Measurements from ENCODE around the gene BRF1.

DNA sequence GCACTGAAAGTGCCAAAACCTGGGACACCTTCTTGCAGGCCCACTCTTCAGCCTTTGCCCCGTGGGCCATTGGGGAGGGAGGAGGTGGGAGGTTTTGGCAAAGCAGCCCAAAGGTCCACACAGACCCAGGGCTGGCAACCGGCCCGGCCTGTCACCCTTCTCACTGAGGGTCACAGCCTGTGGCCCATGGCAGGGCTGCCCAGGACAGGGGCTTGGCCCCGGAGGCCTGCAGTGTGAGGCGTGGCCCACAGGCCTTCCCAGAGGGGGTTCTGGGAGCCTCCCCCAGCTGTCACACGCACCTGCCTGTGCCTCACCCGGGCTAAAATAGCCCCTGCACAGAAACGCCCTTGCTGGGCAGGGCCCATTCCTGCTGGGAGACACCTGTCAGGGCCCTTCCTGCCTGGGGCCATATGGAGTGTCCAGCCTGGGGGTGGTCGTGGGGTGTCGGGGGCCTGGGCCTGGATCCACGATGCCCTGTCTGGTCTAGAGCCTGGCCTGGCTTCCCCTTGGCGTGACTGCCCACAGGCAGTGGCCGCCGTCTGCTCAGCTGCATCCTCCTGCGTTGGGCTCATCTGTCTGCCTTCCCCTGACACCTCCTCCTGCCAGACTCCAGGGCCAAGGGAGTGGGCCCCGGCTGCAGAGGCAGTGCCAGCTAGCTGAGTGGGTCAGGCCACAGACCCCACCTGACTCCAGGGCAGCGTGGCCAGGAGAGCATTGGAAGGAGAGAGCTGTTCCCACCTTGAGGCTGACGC is 33.0 kb upstream of the BRF1 start:
- TF ChIP-seq, protein P1, sequence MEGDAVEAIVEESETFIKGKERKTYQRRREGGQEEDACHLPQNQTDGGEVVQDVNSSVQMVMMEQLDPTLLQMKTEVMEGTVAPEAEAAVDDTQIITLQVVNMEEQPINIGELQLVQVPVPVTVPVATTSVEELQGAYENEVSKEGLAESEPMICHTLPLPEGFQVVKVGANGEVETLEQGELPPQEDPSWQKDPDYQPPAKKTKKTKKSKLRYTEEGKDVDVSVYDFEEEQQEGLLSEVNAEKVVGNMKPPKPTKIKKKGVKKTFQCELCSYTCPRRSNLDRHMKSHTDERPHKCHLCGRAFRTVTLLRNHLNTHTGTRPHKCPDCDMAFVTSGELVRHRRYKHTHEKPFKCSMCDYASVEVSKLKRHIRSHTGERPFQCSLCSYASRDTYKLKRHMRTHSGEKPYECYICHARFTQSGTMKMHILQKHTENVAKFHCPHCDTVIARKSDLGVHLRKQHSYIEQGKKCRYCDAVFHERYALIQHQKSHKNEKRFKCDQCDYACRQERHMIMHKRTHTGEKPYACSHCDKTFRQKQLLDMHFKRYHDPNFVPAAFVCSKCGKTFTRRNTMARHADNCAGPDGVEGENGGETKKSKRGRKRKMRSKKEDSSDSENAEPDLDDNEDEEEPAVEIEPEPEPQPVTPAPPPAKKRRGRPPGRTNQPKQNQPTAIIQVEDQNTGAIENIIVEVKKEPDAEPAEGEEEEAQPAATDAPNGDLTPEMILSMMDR (IDR thresholded peaks at IDR 0.05; ENCODE audit: control extremely low read depth in 1 of 3, insufficient read depth in 1 of 3, low read depth in 1 of 3, low read length in 3 of 3) = no peak
- TF ChIP-seq POLR2AphosphoS5 (IDR thresholded peaks at IDR 0.05; ENCODE audit: low read depth, low read length) (no peak), KDM5A (IDR thresholded peaks at IDR 0.05; ENCODE audit: low read length) (no peak), KDM1A (IDR thresholded peaks at IDR 0.05; ENCODE audit: borderline replicate concordance, low read length) (no peak), EZH2 (IDR thresholded peaks at IDR 0.05; ENCODE audit: low read depth, low read length, severe bottlenecking) (no peak), BCL11A (IDR thresholded peaks at IDR 0.05; ENCODE audit: low read depth in 2 of 2, low read length in 2 of 2) (no peak)
